Neural cell (in vitro differentiated cells): ENCODE results near the gene MAST4. TPM values are rescaled to one million over a fixed set of nuclear protein-coding genes. Genes with fewer than 3 reads are reported as not detected.

Experiments
- H2AFZ ChIP-seq: fragments of 200-600, 300-800 bp; sonication (generic), shearing (Covaris generic); 2 replicates; pipeline ENCODE4 v1.6.0; 2014; ENCODE audit warnings: low read depth, mild to moderate bottlenecking, antibody characterized with exemption, low read length, moderate library complexity
- H3F3A ChIP-seq: fragments of 200-600 bp; shearing (Covaris generic); 2 replicates; pipeline ENCODE4 v1.6.1; 2016; ENCODE audit warnings: mild to moderate bottlenecking, moderate library complexity, mixed read lengths, antibody characterized with exemption, low read length; ENCODE audit not compliant: insufficient read depth, poor library complexity, severe bottlenecking
- H3K27ac ChIP-seq: fragments of 200-600, 300-800 bp; sonication (generic), shearing (Covaris generic); 2 replicates; pipeline ENCODE4 v1.5.1; 2014; ENCODE audit warnings: mild to moderate bottlenecking, low read length, moderate library complexity
- H3K27me3 ChIP-seq: fragments of 300-800, 200-600 bp; sonication (generic), shearing (Covaris generic); 2 replicates; pipeline ENCODE4 v1.6.0; 2014; ENCODE audit warnings: mild to moderate bottlenecking, low read depth, low read length, moderate library complexity; ENCODE audit not compliant: insufficient read depth
- H3K36me3 ChIP-seq: fragments of 300-800, 200-600 bp; sonication (generic), shearing (Covaris generic); 2 replicates; pipeline ENCODE4 v1.5.1; 2014; ENCODE audit warnings: mild to moderate bottlenecking, antibody characterized with exemption, low read length, moderate library complexity; ENCODE audit not compliant: insufficient read depth
- H3K4me2 ChIP-seq: fragments of 300-800, 200-600 bp; sonication (generic), shearing (Covaris generic); 2 replicates; pipeline ENCODE4 v1.6.0; 2014; ENCODE audit warnings: mild to moderate bottlenecking, low read length
- H3K4me3 ChIP-seq: fragments of 300-800, 200-600 bp; sonication (generic), shearing (Covaris generic); 2 replicates; pipeline ENCODE4 v1.5.1; 2014; ENCODE audit warnings: mild to moderate bottlenecking, low read length, moderate library complexity
- H3K79me2 ChIP-seq: fragments of 200-600 bp; shearing (Covaris generic); replicated peaks from 2 replicates; pipeline ENCODE4 v1.6.0; 2014; ENCODE audit warnings: mild to moderate bottlenecking, low read length, moderate library complexity; ENCODE audit not compliant: insufficient read depth
- H3K9ac ChIP-seq: fragments of 300-800, 200-600 bp; sonication (generic), shearing (Covaris generic); 2 replicates; pipeline ENCODE4 v1.6.1; 2016; ENCODE audit warnings: mild to moderate bottlenecking, low read length, mixed read lengths
- H3K9me2 ChIP-seq: fragments of 200-600 bp; shearing (Covaris generic); 2 replicates; pipeline ENCODE4 v1.6.1; 2016; ENCODE audit warnings: mild to moderate bottlenecking, low read length, mixed read lengths; ENCODE audit not compliant: insufficient read depth
- H3K9me3 ChIP-seq: fragments of 200-600, 300-800 bp; sonication (generic), shearing (Covaris generic); 2 replicates; pipeline ENCODE4 v1.6.1; 2016; ENCODE audit warnings: mild to moderate bottlenecking, mixed run types, low read length, moderate library complexity, mixed read lengths
- H4K20me1 ChIP-seq: fragments of 200-600 bp; shearing (Covaris generic); 2 replicates; pipeline ENCODE4 v1.6.1; 2016; ENCODE audit warnings: mild to moderate bottlenecking, mixed run types; ENCODE audit not compliant: insufficient read depth
- CTCF ChIP-seq: fragments of 450-650 bp; IDR thresholded peaks from 2 replicates; pipeline ENCODE4 v1.5.1; 2014; ENCODE audit warnings: antibody characterized with exemption, mild to moderate bottlenecking, moderate library complexity; ENCODE audit not compliant: poor library complexity, severe bottlenecking
- EP300 ChIP-seq: fragments of 450-650 bp; conservative IDR thresholded peaks from 2 replicates; pipeline ENCODE4 v1.6.1; 2014; ENCODE audit warnings: antibody characterized with exemption, mild to moderate bottlenecking, moderate library complexity; ENCODE audit not compliant: poor library complexity, severe bottlenecking
- EZH2 ChIP-seq: fragments of 200-600, 300-800 bp; shearing (Covaris generic), sonication (generic); IDR thresholded peaks from 2 replicates; pipeline ENCODE4 v1.6.1; 2014; ENCODE audit warnings: antibody characterized with exemption, low read length, borderline replicate concordance, mild to moderate bottlenecking; ENCODE audit not compliant: insufficient read depth, poor library complexity, severe bottlenecking
- MXI1 ChIP-seq: fragments of 450-650 bp; conservative IDR thresholded peaks from 2 replicates; pipeline ENCODE4 v1.6.1; 2014; ENCODE audit warnings: antibody characterized with exemption, mild to moderate bottlenecking; ENCODE audit not compliant: poor library complexity, severe bottlenecking
- POLR2AphosphoS5 ChIP-seq: IDR thresholded peaks from 2 replicates; pipeline ENCODE4 v1.6.1; 2012
- RAD21 ChIP-seq: fragments of 450-650 bp; conservative IDR thresholded peaks from 2 replicates; pipeline ENCODE4 v1.6.1; 2014; ENCODE audit warnings: antibody characterized with exemption, mild to moderate bottlenecking, moderate library complexity
- REST ChIP-seq: IDR thresholded peaks from 2 replicates; pipeline ENCODE4 v1.6.1; 2012; ENCODE audit warnings: borderline replicate concordance
- SMC3 ChIP-seq: fragments of 450-650 bp; conservative IDR thresholded peaks from 2 replicates; pipeline ENCODE4 v1.6.1; 2014; ENCODE audit warnings: antibody characterized with exemption, mild to moderate bottlenecking, moderate library complexity; ENCODE audit not compliant: poor library complexity
- TAF1 ChIP-seq: IDR thresholded peaks from 2 replicates; pipeline ENCODE4 v1.6.1; 2012; ENCODE audit warnings: low read depth
- polyA plus RNA-seq: library from polyadenylated mRNA; depleted of rRNA; stranded (reverse); fragments of >200 nt; gene quantifications from 2 replicates; pipeline ENCODE4 v1.2.3, GENCODE V29; 2014

MAST4 gene
- polyA plus RNA-seq, 1 donor from 2014 or later: 2.3 TPM

GRCh38 chr5:67211926-67212325 is 615.7 kb downstream of the MAST4 start:
- H3K9me2 ChIP-seq: no peaks in the 10 kb centered on the region
- H2AFZ ChIP-seq: no peak overlapping the region

GRCh38 chr5:67214036-67214435 is 617.8 kb downstream of the MAST4 start:
- no peak overlapping the region for H3K4me3 ChIP-seq
- H3K9me3 ChIP-seq: no peaks in the 10 kb centered on the region
- H2AFZ ChIP-seq: no peak overlapping the region

More at GRCh38 chr5:67211926-67212325, 615.7 kb downstream of the MAST4 start:
- no peaks in the 10 kb centered on the region for H3K36me3 ChIP-seq
- H3K27ac ChIP-seq: no peak overlapping the region
- no peaks in the 10 kb centered on the region for H3K9me3 ChIP-seq
- no peak overlapping the region for H3K9ac ChIP-seq
- no peak overlapping the region for H3K4me3 ChIP-seq
- no peaks in the 10 kb centered on the region for H3K79me2 ChIP-seq
- H3F3A ChIP-seq: no peaks in the 10 kb centered on the region
- no peaks in the 10 kb centered on the region for H3K27me3 ChIP-seq
- TF ChIP-seq TAF1 (no peak), REST (no peak), SMC3 (no peak), EZH2 (no peak), POLR2AphosphoS5 (no peak), EP300 (no peak), RAD21 (no peak), CTCF (no peak), MXI1 (no peak)
- H3K4me2 ChIP-seq: no peak overlapping the region
- no peaks in the 10 kb centered on the region for H4K20me1 ChIP-seq

More at GRCh38 chr5:67214036-67214435, 617.8 kb downstream of the MAST4 start:
- H3K9me2 ChIP-seq: no peaks in the 10 kb centered on the region
- H3F3A ChIP-seq: no peaks in the 10 kb centered on the region
- no peaks in the 10 kb centered on the region for H3K27me3 ChIP-seq
- no peak for TF ChIP-seq MXI1
- TF ChIP-seq SMC3: no peak
- TF ChIP-seq EZH2: no peak
- no peak overlapping the region for H3K27ac ChIP-seq
- H3K9ac ChIP-seq: no peak overlapping the region
- H4K20me1 ChIP-seq: no peaks in the 10 kb centered on the region
- H3K4me2 ChIP-seq: no peak overlapping the region
- no peaks in the 10 kb centered on the region for H3K79me2 ChIP-seq
- H3K36me3 ChIP-seq: no peaks in the 10 kb centered on the region
